Kidney (tissue), 22 donors: ENCODE data around the gene LAMC1. TPM values are rescaled to one million over a fixed set of nuclear protein-coding genes. Genes with fewer than 3 reads are reported as not detected.

Source experiments
- DNase-seq, 5 donors: peaks; one replicate each; pipeline ENCODE4 v3.0.0-alpha.2; 2013 to 2020
- FAIRE-seq: peaks from 2 replicates; lab custom pipeline; 2012; peaks lifted over from hg19 to GRCh38; lab: Jason Lieb, UNC
- H3K27ac ChIP-seq, 2 donors: one replicate each; pipeline ENCODE4 v1.7.0; 2013; ENCODE audit warnings: low read depth in 2 of 2, low read length in 2 of 2, inconsistent platforms in 1 of 2
- H3K27me3 ChIP-seq: one replicate; pipeline ENCODE4 v1.7.1; 2013; ENCODE audit warnings: low read length, inconsistent platforms; ENCODE audit not compliant: control insufficient read depth, insufficient read depth
- H3K36me3 ChIP-seq, 3 donors: one replicate each; pipeline versions ENCODE4 v1.7.0 to v1.7.1; 2013; ENCODE audit warnings: low read length in 3 of 3, control low read depth in 1 of 3, inconsistent platforms in 1 of 3; ENCODE audit not compliant: insufficient read depth in 3 of 3, control insufficient read depth in 2 of 3
- H3K4me1 ChIP-seq, 3 donors: one replicate each; pipeline versions ENCODE4 v1.7.0 to v1.7.1; 2013; ENCODE audit warnings: low read length in 3 of 3, inconsistent platforms in 1 of 3, low read depth in 1 of 3; ENCODE audit not compliant: control insufficient read depth in 2 of 3, insufficient read depth in 2 of 3
- H3K4me3 ChIP-seq, 3 donors: one replicate each; pipeline versions ENCODE4 v1.7.0 to v1.8.1; 2013; ENCODE audit warnings: low read length in 3 of 3, control low read depth in 1 of 3, inconsistent platforms in 1 of 3
- H3K9ac ChIP-seq, 3 donors: one replicate each; pipeline versions ENCODE4 v1.7.0 to v1.7.1; 2013; ENCODE audit warnings: low read length in 3 of 3, control low read depth in 1 of 3, inconsistent platforms in 1 of 3
- H3K9me3 ChIP-seq, 3 donors: one replicate each; pipeline versions ENCODE4 v1.7.0 to v1.7.1; 2013; ENCODE audit warnings: low read length in 3 of 3, control low read depth in 1 of 3, inconsistent platforms in 1 of 3; ENCODE audit not compliant: control insufficient read depth in 2 of 3, insufficient read depth in 1 of 3
- CTCF ChIP-seq: IDR thresholded peaks from 3 replicates; pipeline ENCODE4 v1.5.1; 2012; ENCODE audit warnings: mild to moderate bottlenecking, moderate library complexity, borderline replicate concordance; ENCODE audit not compliant: insufficient read depth; ENCODE audit errors: extremely low read depth
- intact Hi-C: fragments of 100-400 bp; cut with DNase I; formaldehyde crosslinking; loops from one replicate; pipeline ENCODE4 v1.11.1; 2022
- long read RNA-seq, 10 donors: library from polyadenylated mRNA in 1 of 10; unstranded in 1 of 10; transcript quantifications; one replicate each; pipeline ENCODE4 v2.0.0 and lab custom pipeline, GENCODE V29; 2021 to 2026
- polyA plus RNA-seq: library from polyadenylated mRNA; stranded (reverse); fragments of 350-450 nt; fragmentation: Illumina TruSeq; extraction: RNeasy Lipid Tissue Mini Kit (QIAGEN cat#74804); gene quantifications from one replicate; pipeline ENCODE4 v1.2.3, GENCODE V29; 2014; ENCODE audit warnings: low read depth, low replicate concordance; ENCODE audit not compliant: insufficient read depth
- total RNA-seq: library from RNA; stranded (reverse); fragmentation: NEBNext Ultra II Directional; extraction: Animal tissue kit (Norgen Biotek cat#: 25700); gene quantifications from one replicate; pipeline ENCODE4 v1.2.1, GENCODE V29; 2021
- donor health status: control.
- donor health status: control.
- donor health status: control.
- donor health status: control.
- donor health status: control.
- donor health status: DM: yes; HTN: yes; CAD: no.
- donor health status: Normal renal cell carcinoma (clear cell type).

Gene LAMC1
- total RNA-seq (140 TPM), polyA plus RNA-seq (21.1 TPM)
- long read RNA-seq, donor 1, full-length matches to known transcripts: 5 of 62 reads
- long read RNA-seq, donor 1, partial matches to known transcripts: 57 of 62 reads
- long read RNA-seq, donor 1, other reads (novel, unspliced or antisense): 0 of 62 reads
- long read RNA-seq, donor 2, full-length matches to known transcripts: 4 of 15 reads
- long read RNA-seq, donor 2, partial matches to known transcripts: 11 of 15 reads
- long read RNA-seq, donor 2, other reads (novel, unspliced or antisense): 0 of 15 reads
- long read RNA-seq, donor 3, full-length matches to known transcripts: 5 of 28 reads
- long read RNA-seq, donor 3, partial matches to known transcripts: 23 of 28 reads
- long read RNA-seq, donor 3, other reads (novel, unspliced or antisense): 0 of 28 reads
- long read RNA-seq, donor 4, full-length matches to known transcripts: 4 of 10 reads
- long read RNA-seq, donor 4, partial matches to known transcripts: 6 of 10 reads
- long read RNA-seq, donor 4, other reads (novel, unspliced or antisense): 0 of 10 reads
- long read RNA-seq, donor 5: 0 reads
- long read RNA-seq, donor 6: 0 reads
- long read RNA-seq, donor 7, full-length matches to known transcripts: 25 of 102 reads
- long read RNA-seq, donor 7, partial matches to known transcripts: 49 of 102 reads
- long read RNA-seq, donor 7, other reads (novel, unspliced or antisense): 28 of 102 reads
- long read RNA-seq, donor 8, full-length matches to known transcripts: 3 of 25 reads
- long read RNA-seq, donor 8, partial matches to known transcripts: 22 of 25 reads
- long read RNA-seq, donor 8, other reads (novel, unspliced or antisense): 0 of 25 reads
- long read RNA-seq, donor 9, partial matches to known transcripts: 19 of 19 reads
- long read RNA-seq, donor 9, other reads (novel, unspliced or antisense): 0 of 19 reads
- long read RNA-seq, donor 10, full-length matches to known transcripts: 1 of 130 reads
- long read RNA-seq, donor 10, partial matches to known transcripts: 129 of 130 reads
- long read RNA-seq, donor 10, other reads (novel, unspliced or antisense): 0 of 130 reads

DNA sequence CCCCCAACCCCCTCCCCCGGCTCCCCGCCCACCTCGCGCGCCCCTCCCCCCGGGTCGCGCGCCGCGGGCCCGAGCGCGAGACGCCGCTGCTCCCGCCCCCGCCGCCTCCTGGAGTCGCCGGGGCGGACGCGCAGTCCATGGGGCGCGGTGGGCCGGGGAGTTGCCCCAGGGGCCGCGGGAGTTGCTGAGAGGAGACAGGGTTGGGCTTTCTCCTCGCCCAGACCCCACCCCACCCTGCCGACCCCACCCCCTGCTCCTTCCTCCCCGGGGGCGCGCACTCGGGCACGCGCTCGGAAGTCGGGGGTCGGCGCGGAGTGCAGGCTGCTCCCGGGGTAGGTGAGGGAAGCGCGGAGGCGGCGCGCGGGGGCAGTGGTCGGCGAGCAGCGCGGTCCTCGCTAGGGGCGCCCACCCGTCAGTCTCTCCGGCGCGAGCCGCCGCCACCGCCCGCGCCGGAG is at the start of gene LAMC1:
Gene LAMC1, plus strand, starts transcription at position 275 of the 455 bp plus-strand sequence. CDS start 297 bp downstream, outside the sequence.
- Histone ChIP-seq H3K27ac (peak within 1 kb of the TSS; percentile 96 to 97), H3K4me1 (peaks cover 5 to 9% (median 9%) of the 10 kb centered on the region in 3 donors), H3K9ac (peak within 1 kb of the TSS; percentile 74 to 82 (median 82)), H3K4me3 (peak within 1 kb of the TSS; percentile 82 to 92 (median 83)), H3K9me3 (no peaks in the 10 kb centered on the region), H3K27me3 (no peaks in the 10 kb centered on the region), H3K36me3 (no peaks in the 10 kb centered on the region)
- no peak for FAIRE-seq
- intact Hi-C loops: no loop called here
- DNase-seq: peak; percentile 93 to 97 (median 94)
- TF ChIP-seq CTCF: no peak

GRCh38 chr1:182974506-182975191 is 48.6 kb upstream of the LAMC1 start:
- FAIRE-seq (no peak), DNase-seq (no peak)
- Histone ChIP-seq H3K9ac (no peak overlapping the region), H3K4me3 (no peak overlapping the region), H3K27me3 (no peaks in the 10 kb centered on the region), H3K9me3 (no peaks in the 10 kb centered on the region), H3K4me1 (no peaks in the 10 kb centered on the region), H3K27ac (no peak overlapping the region), H3K36me3 (no peaks in the 10 kb centered on the region)
- intact Hi-C loops: no loop called here
- no peak for TF ChIP-seq CTCF

DNA sequence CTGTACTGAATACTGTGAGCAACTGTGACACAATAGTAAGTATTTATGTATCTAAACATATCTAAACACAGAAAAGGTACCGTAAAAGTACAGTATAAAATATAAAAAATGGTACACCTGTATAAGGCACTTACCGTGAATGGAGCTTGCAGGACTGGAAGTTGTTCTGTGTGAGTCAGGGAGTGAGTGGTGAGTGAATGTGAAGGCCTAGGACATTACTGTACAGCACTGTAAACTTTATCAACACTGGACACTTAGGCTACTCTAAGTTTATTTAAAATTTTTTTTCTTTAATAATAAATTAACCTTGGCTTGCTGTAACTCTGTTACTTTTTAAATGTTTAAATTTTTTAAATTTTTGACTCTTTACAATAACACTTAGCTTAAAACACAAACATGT is 45.7 kb upstream of the LAMC1 start:
- Histone ChIP-seq H3K9me3 (no peaks in the 10 kb centered on the region), H3K4me3 (no peak overlapping the region), H3K9ac (no peak overlapping the region), H3K36me3 (no peaks in the 10 kb centered on the region), H3K27me3 (no peaks in the 10 kb centered on the region), H3K4me1 (no peaks in the 10 kb centered on the region), H3K27ac (no peak overlapping the region)
- FAIRE-seq: no peak
- intact Hi-C loops: no loop called here
- DNase-seq: no peak
- no peak for TF ChIP-seq CTCF
